Measurements from ENCODE around the gene B4GALT5.

B4GALT5 gene

GRCh38 chr20:49583669-49584417 lies 129.8 kb downstream of the B4GALT5 start:
- DNase-seq (ENCODE audit: low spot score) = peak; percentile 69

- no peak for DNase-seq (ENCODE audit: low spot score)
Observed at GRCh38 chr20:49583343-49583668, 130.4 kb downstream of the B4GALT5 start.
